ENCODE measurements around the gene KLHL29. TPM values are rescaled to one million over a fixed set of nuclear protein-coding genes. Genes with fewer than 3 reads are reported as not detected.

KLHL29 gene
- total RNA-seq, 4 donors from 2014 or later: 39.6 to 52.0 (median 40.4) TPM

DNA sequence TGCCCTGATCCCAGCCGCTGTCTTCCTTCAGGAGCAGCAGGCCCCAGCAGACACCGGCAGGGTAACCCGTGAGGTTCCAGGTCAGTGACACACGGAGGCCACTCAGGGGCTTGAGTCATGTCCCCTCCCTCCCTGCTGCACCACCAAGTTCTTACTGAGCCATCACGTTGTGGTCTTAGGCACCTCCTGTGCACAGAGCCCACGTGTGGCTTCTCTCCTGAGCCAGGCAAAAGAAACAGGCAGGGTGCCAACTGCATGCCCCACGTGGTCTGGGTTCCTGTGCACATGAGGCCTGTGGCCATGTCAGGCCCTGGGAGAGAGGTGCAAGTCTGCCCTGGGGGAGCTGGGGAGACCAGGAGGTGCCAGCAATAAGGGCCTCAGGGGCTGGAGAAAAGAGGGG lies 264.8 kb downstream of the KLHL29 start:
- 61 to 70% methylated on average over 4 to 7 of the region's 7 CpGs for WGBS, 2 donors
- peaks cover 0 to 6% (median 0%) of the 10 kb centered on the region in 4 donors for H3K9me3 ChIP-seq
- H3K4me1 ChIP-seq: peaks cover 0 to 11% (median 0%) of the 10 kb centered on the region in 4 donors
- H3K36me3 ChIP-seq: peaks cover 0 to 73% (median 0%) of the 10 kb centered on the region in 3 donors
- TF ChIP-seq POLR2A (IDR thresholded peaks at IDR 0.05) (no peak), EP300 (IDR thresholded peaks at IDR 0.05) (no peak)
- TF ChIP-seq, protein P1, sequence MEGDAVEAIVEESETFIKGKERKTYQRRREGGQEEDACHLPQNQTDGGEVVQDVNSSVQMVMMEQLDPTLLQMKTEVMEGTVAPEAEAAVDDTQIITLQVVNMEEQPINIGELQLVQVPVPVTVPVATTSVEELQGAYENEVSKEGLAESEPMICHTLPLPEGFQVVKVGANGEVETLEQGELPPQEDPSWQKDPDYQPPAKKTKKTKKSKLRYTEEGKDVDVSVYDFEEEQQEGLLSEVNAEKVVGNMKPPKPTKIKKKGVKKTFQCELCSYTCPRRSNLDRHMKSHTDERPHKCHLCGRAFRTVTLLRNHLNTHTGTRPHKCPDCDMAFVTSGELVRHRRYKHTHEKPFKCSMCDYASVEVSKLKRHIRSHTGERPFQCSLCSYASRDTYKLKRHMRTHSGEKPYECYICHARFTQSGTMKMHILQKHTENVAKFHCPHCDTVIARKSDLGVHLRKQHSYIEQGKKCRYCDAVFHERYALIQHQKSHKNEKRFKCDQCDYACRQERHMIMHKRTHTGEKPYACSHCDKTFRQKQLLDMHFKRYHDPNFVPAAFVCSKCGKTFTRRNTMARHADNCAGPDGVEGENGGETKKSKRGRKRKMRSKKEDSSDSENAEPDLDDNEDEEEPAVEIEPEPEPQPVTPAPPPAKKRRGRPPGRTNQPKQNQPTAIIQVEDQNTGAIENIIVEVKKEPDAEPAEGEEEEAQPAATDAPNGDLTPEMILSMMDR (IDR thresholded peaks at IDR 0.05): no peak
- no peak for DNase-seq (ENCODE audit: low spot score in 2 of 2)
- H3K27ac ChIP-seq: no peak overlapping the region
- H3K4me3 ChIP-seq: no peak overlapping the region
- no peaks in the 10 kb centered on the region for H3K27me3 ChIP-seq

DNA sequence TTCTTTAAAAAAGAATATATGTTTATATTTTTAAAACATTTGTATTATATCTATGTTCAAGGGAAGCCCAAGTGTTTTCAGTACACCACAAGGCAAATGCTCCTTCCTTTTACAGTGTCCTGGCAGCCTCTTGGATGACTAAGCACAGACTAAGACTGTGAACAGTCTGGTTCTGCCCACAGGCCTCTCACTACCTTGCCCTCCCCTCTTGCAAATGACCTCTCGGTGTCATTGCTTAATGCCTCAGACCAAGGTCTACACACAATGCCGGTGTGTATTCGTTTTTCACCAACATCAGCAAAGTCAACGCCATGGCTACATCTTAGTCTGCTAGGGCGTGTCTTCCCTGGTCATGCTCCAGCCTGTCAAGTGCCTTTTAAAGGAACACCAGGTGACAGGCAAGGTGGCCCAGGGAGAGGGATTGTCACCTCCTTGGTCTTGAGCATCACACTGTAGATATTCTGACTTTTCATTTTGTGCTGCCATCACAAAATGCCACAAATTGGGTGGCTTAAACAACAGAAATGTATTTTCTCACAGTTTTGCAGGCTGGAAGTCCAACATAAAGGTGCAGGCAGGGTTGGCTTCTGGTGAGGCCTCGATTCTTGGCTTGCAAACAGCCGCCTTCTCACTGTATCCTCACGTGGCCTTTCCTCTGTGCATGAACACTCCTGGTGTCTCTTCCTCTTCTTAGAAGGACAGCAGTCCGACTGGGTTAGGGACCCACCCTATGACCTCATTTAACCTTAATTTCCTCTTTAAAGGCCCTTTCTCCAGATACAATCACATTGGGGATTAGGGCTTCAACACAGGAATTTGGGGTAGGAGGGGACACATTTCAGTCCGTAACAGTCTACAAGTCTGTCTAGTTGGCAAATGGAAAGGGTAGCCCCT lies 266.5 kb downstream of the KLHL29 start:
- TF ChIP-seq, protein P1 (IDR thresholded peaks at IDR 0.05): no peak
- TF ChIP-seq POLR2A (IDR thresholded peaks at IDR 0.05) (no peak), EP300 (IDR thresholded peaks at IDR 0.05) (no peak)

DNA sequence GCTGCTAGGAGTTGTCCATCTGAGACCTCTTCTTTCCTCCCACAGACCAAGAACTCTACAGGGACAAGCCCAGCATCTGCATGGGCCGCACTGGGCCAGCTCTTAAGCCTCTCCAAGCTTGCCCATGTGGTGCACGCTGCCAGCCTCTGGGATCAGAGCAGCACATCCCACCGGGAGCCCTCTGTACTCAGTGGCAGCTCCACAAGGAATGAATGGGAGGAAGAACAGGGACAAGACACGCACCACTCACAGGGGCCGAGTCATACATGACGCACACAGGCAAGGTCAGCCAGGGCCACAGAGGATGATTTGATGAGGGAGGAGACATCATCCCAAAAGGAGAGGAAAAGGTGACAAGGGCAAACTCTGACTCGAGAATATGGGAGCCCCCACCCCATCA lies 268.3 kb downstream of the KLHL29 start:
- 82 to 83% methylated on average over 7 of the region's 7 CpGs for WGBS, 2 donors
- Histone ChIP-seq H3K9me3 (peaks cover 0 to 6% (median 0%) of the 10 kb centered on the region in 4 donors), H3K27me3 (no peaks in the 10 kb centered on the region), H3K27ac (no peak overlapping the region), H3K4me1 (peaks cover 0 to 20% (median 0%) of the 10 kb centered on the region in 4 donors), H3K36me3 (peaks cover 0 to 51% (median 0%) of the 10 kb centered on the region in 3 donors), H3K4me3 (no peak overlapping the region)
- TF ChIP-seq POLR2A (IDR thresholded peaks at IDR 0.05): no peak
- no peak for TF ChIP-seq EP300 (IDR thresholded peaks at IDR 0.05)
- TF ChIP-seq, protein P1 (IDR thresholded peaks at IDR 0.05): no peak
- no peak for DNase-seq (ENCODE audit: low spot score in 2 of 2)

More for the DNA sequence above, 266.5 kb downstream of the KLHL29 start:
- no peak overlapping the region for H3K27ac ChIP-seq
- 83 to 88% methylated on average over 10 of the region's 10 CpGs for WGBS, 2 donors
- DNase-seq (ENCODE audit: low spot score in 2 of 2): no peak
- H3K4me3 ChIP-seq: no peak overlapping the region
- H3K27me3 ChIP-seq: no peaks in the 10 kb centered on the region
- peaks cover 0 to 6% (median 0%) of the 10 kb centered on the region in 4 donors for H3K9me3 ChIP-seq
- peaks cover 0 to 60% (median 0%) of the 10 kb centered on the region in 3 donors for H3K36me3 ChIP-seq
- H3K4me1 ChIP-seq: peaks cover 0 to 13% (median 0%) of the 10 kb centered on the region in 4 donors

DNA sequence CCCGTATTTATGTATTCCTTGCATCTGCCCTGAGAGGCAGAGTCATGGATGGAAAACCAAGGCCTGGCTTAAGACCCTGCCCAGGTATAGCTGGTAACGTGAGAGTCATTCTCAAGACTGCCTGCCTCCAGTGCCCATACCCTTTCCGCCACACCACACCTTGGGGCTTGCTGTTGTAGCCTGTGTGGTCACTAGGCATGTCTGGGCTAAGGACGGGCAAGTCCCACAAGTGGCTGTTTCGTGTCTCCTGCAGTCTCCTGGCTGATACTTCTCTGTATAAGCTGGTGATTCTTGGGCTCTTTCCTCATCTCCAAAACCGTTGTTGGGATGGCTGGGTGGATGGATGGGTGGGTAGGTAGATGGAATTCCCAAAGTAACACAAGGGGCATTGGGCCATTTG lies 269.8 kb downstream of the KLHL29 start:
- Histone ChIP-seq H3K27me3 (no peaks in the 10 kb centered on the region), H3K27ac (no peak overlapping the region), H3K4me1 (peaks cover 0 to 20% (median 0%) of the 10 kb centered on the region in 4 donors), H3K4me3 (no peak overlapping the region), H3K9me3 (peaks cover 0 to 6% (median 0%) of the 10 kb centered on the region in 4 donors), H3K36me3 (peaks cover 0 to 53% (median 0%) of the 10 kb centered on the region in 3 donors)
- WGBS, 2 donors: 90 to 97% methylated on average over 6 of the region's 6 CpGs
- TF ChIP-seq, protein P1 (IDR thresholded peaks at IDR 0.05): no peak
- no peak for TF ChIP-seq POLR2A (IDR thresholded peaks at IDR 0.05)
- no peak for TF ChIP-seq EP300 (IDR thresholded peaks at IDR 0.05)
- no peak for DNase-seq (ENCODE audit: low spot score in 2 of 2)

Measured in tibial nerve (tissue), 4 donors.